Retinal pigment epithelial cell (primary cell): Measurements from ENCODE around the gene STX3.
"Not testable (repeated sequence)": the region's sequence is repeated elsewhere in the genome, so short reads cannot be mapped to it uniquely, and the experiment has no call there.

Source experiments
- DNase-seq: peaks from one replicate; pipeline ENCODE4 v3.0.0-alpha.2; 2010; ENCODE audit warnings: low read depth
- H3K4me3 ChIP-seq: 2 replicates; pipeline ENCODE4 v1.5.1; 2011; ENCODE audit warnings: mild to moderate bottlenecking, low read length, control low read depth, moderate library complexity
- CTCF ChIP-seq: conservative IDR thresholded peaks from 2 replicates; pipeline ENCODE4 v1.5.1; 2011; ENCODE audit warnings: low read depth, low read length, control low read depth, inconsistent platforms

Gene STX3

GRCh38 chr11:59847626-59848025 is 92.5 kb downstream of the STX3 start:
- H3K4me3 ChIP-seq = no peak overlapping the region
- no peak for DNase-seq
- TF ChIP-seq CTCF = no peak

- not testable (repeated sequence) for H3K4me3 ChIP-seq, DNase-seq
These were observed 93.3 kb downstream of the STX3 start for GRCh38 chr11:59848439-59848838.

GRCh38 chr11:59849129-59849528 is 94.0 kb downstream of the STX3 start:
- no peak overlapping the region for H3K4me3 ChIP-seq
- no peak for TF ChIP-seq CTCF
- DNase-seq = no peak

GRCh38 chr11:59849551-59849950 is 94.4 kb downstream of the STX3 start:
- not testable (repeated sequence) for H3K4me3 ChIP-seq

GRCh38 chr11:59851416-59851815 is 96.2 kb downstream of the STX3 start:
- H3K4me3 ChIP-seq, DNase-seq: not testable (repeated sequence)

More at GRCh38 chr11:59849551-59849950, 94.4 kb downstream of the STX3 start:
- not testable (repeated sequence) for DNase-seq

- no peak for TF ChIP-seq CTCF
- DNase-seq = no peak
These were observed 99.7 kb downstream of the STX3 start for GRCh38 chr11:59854871-59855270.

More at GRCh38 chr11:59854871-59855270, 99.7 kb downstream of the STX3 start:
- no peak overlapping the region for H3K4me3 ChIP-seq
